Memory B cell (primary cell): ENCODE data around the gene BHLHE23.

ENCODE experiments used
- ATAC-seq: fragments of 150-1000 bp; cut with Tn5 transposase; 2 replicates; pipeline ENCODE4 v1.10.0; 2021; ENCODE audit warnings: low read depth, mild to moderate bottlenecking, moderate library complexity
- DNase-seq, 2 donors: peaks; one replicate each; pipeline ENCODE4 v3.0.0; 2022; ENCODE audit warnings: low spot score in 2 of 2
- H3K27ac Mint-ChIP-seq: one replicate; pipeline ENCODE4 v1.8.0; 2022; ENCODE audit warnings: mild to moderate bottlenecking, moderate library complexity, mixed read lengths
- H3K27me3 Mint-ChIP-seq: one replicate; pipeline ENCODE4 v1.8.0; 2022; ENCODE audit warnings: mixed read lengths
- H3K36me3 Mint-ChIP-seq: one replicate; pipeline ENCODE4 v1.8.0; 2022; ENCODE audit warnings: mild to moderate bottlenecking, mixed read lengths
- H3K4me1 Mint-ChIP-seq: one replicate; pipeline ENCODE4 v1.8.0; 2022; ENCODE audit warnings: mixed read lengths
- H3K4me3 Mint-ChIP-seq: one replicate; pipeline ENCODE4 v1.8.0; 2022; ENCODE audit warnings: mild to moderate bottlenecking, moderate library complexity, mixed read lengths
- H3K9me3 Mint-ChIP-seq: one replicate; pipeline ENCODE4 v1.8.0; 2022; ENCODE audit warnings: mixed read lengths

Gene BHLHE23

DNA sequence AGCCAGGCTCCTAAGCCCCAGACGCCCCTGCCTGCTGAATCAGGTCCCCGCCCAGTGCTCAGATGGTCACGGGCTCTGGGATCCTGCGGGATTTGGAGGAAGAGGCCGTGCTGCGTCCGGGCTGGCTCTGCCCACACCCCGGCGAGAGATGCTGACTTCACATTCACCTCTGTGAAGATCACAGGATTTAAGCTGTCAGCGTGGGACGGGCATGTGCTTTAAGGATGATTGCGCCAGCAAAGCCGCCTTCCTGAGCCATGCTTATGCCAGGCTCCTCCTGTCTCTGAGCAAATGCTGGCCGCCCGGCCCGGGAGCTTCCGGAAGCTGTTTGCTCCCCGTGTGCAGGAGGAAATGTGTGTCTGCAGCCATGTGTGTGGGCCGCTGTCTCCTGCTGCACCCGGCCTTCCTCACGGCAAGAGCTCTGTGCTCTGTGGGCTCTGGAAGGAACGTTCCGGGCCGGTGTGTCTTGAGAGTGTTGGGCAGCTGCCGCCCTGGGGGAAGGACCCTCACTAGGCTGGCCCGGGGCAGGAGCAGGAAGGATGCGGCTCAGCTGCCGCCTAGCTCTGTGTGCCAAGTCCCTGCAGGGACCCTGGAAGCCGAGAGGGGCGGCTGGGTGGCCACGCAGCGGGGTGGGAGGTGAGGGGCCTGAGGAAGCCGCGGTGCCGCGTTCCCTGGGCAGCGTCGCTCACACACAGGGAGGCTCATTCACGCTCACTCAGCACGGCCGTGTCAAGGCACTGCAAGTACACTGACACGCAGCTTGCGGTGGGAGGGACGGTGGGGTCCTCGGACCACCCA is 19.0 kb upstream of the BHLHE23 start:
- peaks cover 29% of the 10 kb centered on the region for H3K27me3 Mint-ChIP-seq
- H3K27ac Mint-ChIP-seq = no peak overlapping the region
- peaks cover 2% of the 10 kb centered on the region for H3K4me1 Mint-ChIP-seq
- H3K36me3 Mint-ChIP-seq = no peaks in the 10 kb centered on the region
- peaks cover 2% of the 10 kb centered on the region for H3K9me3 Mint-ChIP-seq
- DNase-seq (no peak), ATAC-seq (no peak)
- no peak overlapping the region for H3K4me3 Mint-ChIP-seq

GRCh38 chr20:63024573-63025392 is 18.0 kb upstream of the BHLHE23 start:
- no peak overlapping the region for H3K27ac Mint-ChIP-seq
- peaks cover 34% of the 10 kb centered on the region for H3K27me3 Mint-ChIP-seq
- peaks cover 2% of the 10 kb centered on the region for H3K4me1 Mint-ChIP-seq
- DNase-seq (no peak), ATAC-seq (no peak)
- H3K36me3 Mint-ChIP-seq = no peaks in the 10 kb centered on the region
- H3K4me3 Mint-ChIP-seq = no peak overlapping the region
- H3K9me3 Mint-ChIP-seq = peaks cover 5% of the 10 kb centered on the region

- H3K36me3 Mint-ChIP-seq = no peaks in the 10 kb centered on the region
- no peak overlapping the region for H3K27ac Mint-ChIP-seq
- peaks cover 2% of the 10 kb centered on the region for H3K4me1 Mint-ChIP-seq
- H3K27me3 Mint-ChIP-seq = peaks cover 38% of the 10 kb centered on the region
- H3K4me3 Mint-ChIP-seq = no peak overlapping the region
- no peak for ATAC-seq
- peaks cover 5% of the 10 kb centered on the region for H3K9me3 Mint-ChIP-seq
- DNase-seq = no peak
Observed at GRCh38 chr20:63023936-63024571, 17.3 kb upstream of the BHLHE23 start.

- H3K36me3 Mint-ChIP-seq = no peaks in the 10 kb centered on the region
- ATAC-seq (no peak), DNase-seq (no peak)
- peaks cover 2% of the 10 kb centered on the region for H3K4me1 Mint-ChIP-seq
- no peak overlapping the region for H3K4me3 Mint-ChIP-seq
- peaks cover 41% of the 10 kb centered on the region for H3K27me3 Mint-ChIP-seq
- peaks cover 5% of the 10 kb centered on the region for H3K9me3 Mint-ChIP-seq
- no peak overlapping the region for H3K27ac Mint-ChIP-seq
Observed at GRCh38 chr20:63023071-63023935, 16.5 kb upstream of the BHLHE23 start.

DNA sequence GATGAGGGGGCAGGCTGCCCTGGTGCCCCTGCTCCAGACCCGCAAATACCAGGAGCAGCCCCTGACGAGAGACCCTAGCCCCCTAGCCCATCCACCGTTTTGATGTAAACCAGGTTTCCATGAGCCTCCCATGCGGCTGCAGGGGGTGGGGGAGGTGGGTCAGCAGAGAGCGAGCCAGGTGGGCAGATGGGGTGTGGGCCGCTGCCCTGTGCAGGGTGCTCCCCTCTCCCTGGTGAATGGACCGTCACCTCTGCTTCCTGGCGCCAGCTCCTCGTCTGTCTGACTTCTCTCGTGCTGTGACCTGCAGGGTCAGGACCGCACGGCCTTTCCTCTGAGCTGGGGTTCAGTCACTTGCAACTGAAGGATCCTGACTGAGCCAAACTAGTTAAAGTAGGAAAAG is 15.7 kb upstream of the BHLHE23 start:
- no peak overlapping the region for H3K4me3 Mint-ChIP-seq
- DNase-seq (no peak), ATAC-seq (no peak)
- no peaks in the 10 kb centered on the region for H3K36me3 Mint-ChIP-seq
- peaks cover 37% of the 10 kb centered on the region for H3K27me3 Mint-ChIP-seq
- H3K9me3 Mint-ChIP-seq = peaks cover 5% of the 10 kb centered on the region
- H3K27ac Mint-ChIP-seq = no peak overlapping the region
- H3K4me1 Mint-ChIP-seq = no peaks in the 10 kb centered on the region

GRCh38 chr20:63021356-63022321 is 14.9 kb upstream of the BHLHE23 start:
- H3K9me3 Mint-ChIP-seq = peaks cover 5% of the 10 kb centered on the region
- H3K27ac Mint-ChIP-seq = no peak overlapping the region
- ATAC-seq = no peak
- no peaks in the 10 kb centered on the region for H3K36me3 Mint-ChIP-seq
- no peak for DNase-seq
- H3K4me1 Mint-ChIP-seq = no peaks in the 10 kb centered on the region
- H3K27me3 Mint-ChIP-seq = peaks cover 34% of the 10 kb centered on the region
- H3K4me3 Mint-ChIP-seq = no peak overlapping the region

GRCh38 chr20:63020681-63021080 is 13.9 kb upstream of the BHLHE23 start:
- peaks cover 39% of the 10 kb centered on the region for H3K27me3 Mint-ChIP-seq
- H3K4me1 Mint-ChIP-seq = no peaks in the 10 kb centered on the region
- H3K27ac Mint-ChIP-seq = no peak overlapping the region
- H3K36me3 Mint-ChIP-seq = no peaks in the 10 kb centered on the region
- ATAC-seq = no peak
- peaks cover 5% of the 10 kb centered on the region for H3K9me3 Mint-ChIP-seq
- no peak overlapping the region for H3K4me3 Mint-ChIP-seq
- no peak for DNase-seq

DNA sequence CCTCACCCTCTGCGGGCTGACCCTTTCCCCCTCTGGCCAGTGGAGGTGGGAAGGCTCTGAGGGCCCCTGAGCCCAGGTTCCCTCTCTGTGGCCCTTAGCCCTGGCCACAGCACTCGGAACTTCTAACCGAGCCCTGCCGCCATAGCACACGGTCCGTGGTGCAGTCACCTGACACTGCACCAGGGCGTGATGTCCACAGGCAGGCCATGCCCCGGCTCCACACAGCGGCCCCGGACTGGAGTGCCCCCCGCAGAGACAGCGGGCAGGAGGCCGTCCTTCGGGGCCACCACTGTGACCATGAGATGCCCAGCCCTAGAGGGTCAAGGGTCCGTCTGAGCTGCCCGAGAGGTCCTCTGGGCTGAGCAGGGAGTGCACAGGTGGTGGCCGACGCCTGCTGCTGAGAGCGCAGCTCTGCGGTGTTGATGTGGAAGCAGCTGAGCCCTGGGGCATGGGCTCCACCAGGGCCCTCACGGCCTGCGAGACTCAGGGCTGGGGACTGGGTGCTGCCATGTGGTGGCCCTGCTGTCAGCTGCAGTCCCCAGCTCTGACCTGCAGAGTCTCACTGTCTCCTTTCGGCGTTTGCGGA is 11.2 kb upstream of the BHLHE23 start:
- DNase-seq = no peak
- no peak overlapping the region for H3K27ac Mint-ChIP-seq
- no peaks in the 10 kb centered on the region for H3K4me1 Mint-ChIP-seq
- H3K36me3 Mint-ChIP-seq = peaks cover 5% of the 10 kb centered on the region
- peaks cover 49% of the 10 kb centered on the region for H3K27me3 Mint-ChIP-seq
- ATAC-seq = no peak
- no peak overlapping the region for H3K4me3 Mint-ChIP-seq
- H3K9me3 Mint-ChIP-seq = peaks cover 17% of the 10 kb centered on the region

- H3K27me3 Mint-ChIP-seq = peaks cover 49% of the 10 kb centered on the region
- H3K27ac Mint-ChIP-seq = no peak overlapping the region
- H3K9me3 Mint-ChIP-seq = peaks cover 17% of the 10 kb centered on the region
- peaks cover 5% of the 10 kb centered on the region for H3K36me3 Mint-ChIP-seq
- no peaks in the 10 kb centered on the region for H3K4me1 Mint-ChIP-seq
- no peak for DNase-seq
- ATAC-seq = no peak
- H3K4me3 Mint-ChIP-seq = no peak overlapping the region
Observed at GRCh38 chr20:63017076-63017825, 10.5 kb upstream of the BHLHE23 start.

- Mint-ChIP-seq H3K36me3 (peaks cover 5% of the 10 kb centered on the region), H3K27ac (no peak overlapping the region), H3K27me3 (peaks cover 46% of the 10 kb centered on the region), H3K4me3 (no peak overlapping the region), H3K4me1 (no peaks in the 10 kb centered on the region), H3K9me3 (peaks cover 17% of the 10 kb centered on the region)
- ATAC-seq (no peak), DNase-seq (no peak)
Observed at GRCh38 chr20:63016514-63017075, 9.8 kb upstream of the BHLHE23 start.

- Mint-ChIP-seq H3K27me3 (peaks cover 41% of the 10 kb centered on the region), H3K4me1 (no peaks in the 10 kb centered on the region), H3K36me3 (peaks cover 5% of the 10 kb centered on the region), H3K27ac (no peak overlapping the region), H3K9me3 (peaks cover 16% of the 10 kb centered on the region), H3K4me3 (no peak overlapping the region)
- ATAC-seq (no peak), DNase-seq (no peak)
Observed at GRCh38 chr20:63015662-63016361, 9.0 kb upstream of the BHLHE23 start.
